Gastroesophageal sphincter (tissue), 3 donors: ENCODE measurements around the gene TMEM106C.

Experiments
- CTCF ChIP-seq, 4 experiments: fragments of 200-600 bp in 2 of 4; fragments of 450-650 bp in 2 of 4; sonication (generic) in 1 of 4; IDR thresholded peaks; one replicate each; pipeline ENCODE4 v1.5.1; 2017 to 2019; ENCODE audit warnings: antibody characterized with exemption in 4 of 4, mild to moderate bottlenecking in 2 of 4, moderate library complexity in 2 of 4
- POLR2A ChIP-seq, 2 donors: fragments of 450-650 bp; IDR thresholded peaks; one replicate each; pipeline ENCODE4 v1.6.1; 2017; ENCODE audit warnings: antibody characterized with exemption in 2 of 2, mild to moderate bottlenecking in 2 of 2, moderate library complexity in 1 of 2

DNA sequence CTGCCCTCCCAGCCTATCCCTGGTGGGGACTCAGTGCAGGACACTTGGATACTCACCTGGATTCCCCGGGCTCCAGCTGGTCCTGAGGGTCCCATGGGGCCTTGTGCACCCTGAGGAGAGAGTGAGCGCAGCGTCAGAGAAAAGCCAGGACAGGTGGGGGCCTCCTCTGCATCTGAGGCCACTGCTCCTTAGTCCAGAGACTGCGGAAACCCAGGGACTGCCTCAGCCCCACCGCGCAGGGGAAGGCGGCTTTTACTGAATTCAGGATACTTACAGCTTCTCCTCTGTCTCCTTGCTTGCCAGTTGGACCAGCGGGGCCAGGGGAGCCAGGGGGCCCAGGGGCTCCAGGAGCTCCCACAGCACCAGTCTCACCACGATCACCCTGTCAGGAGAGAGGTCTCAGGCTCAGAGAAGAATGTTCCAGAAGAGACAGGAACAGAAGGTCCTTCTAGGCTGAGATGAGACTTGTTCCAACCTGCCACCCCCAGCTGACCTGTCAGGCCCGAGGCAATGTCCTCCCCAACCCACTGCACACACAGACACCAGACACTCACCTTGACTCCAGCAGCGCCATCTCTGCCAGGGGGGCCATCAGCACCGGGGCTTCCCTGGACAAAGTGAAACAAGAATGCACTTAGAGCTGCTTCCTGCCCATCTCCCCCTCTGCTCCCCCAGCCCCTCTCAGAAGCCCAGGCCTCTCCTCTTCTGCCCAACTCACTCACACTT, 13.8 kb downstream of the TMEM106C start:
- TF ChIP-seq POLR2A (IDR thresholded peaks at IDR 0.05), result no peak
- no peak for TF ChIP-seq CTCF (IDR thresholded peaks at IDR 0.05)
